Measurements from ENCODE around the gene SLC25A36. TPM values are rescaled to one million over a fixed set of nuclear protein-coding genes. Genes with fewer than 3 reads are reported as not detected.

Gene SLC25A36
- total and polyA plus RNA-seq, 2 experiments from 2014 or later = 45.1 to 61.5 TPM

DNA sequence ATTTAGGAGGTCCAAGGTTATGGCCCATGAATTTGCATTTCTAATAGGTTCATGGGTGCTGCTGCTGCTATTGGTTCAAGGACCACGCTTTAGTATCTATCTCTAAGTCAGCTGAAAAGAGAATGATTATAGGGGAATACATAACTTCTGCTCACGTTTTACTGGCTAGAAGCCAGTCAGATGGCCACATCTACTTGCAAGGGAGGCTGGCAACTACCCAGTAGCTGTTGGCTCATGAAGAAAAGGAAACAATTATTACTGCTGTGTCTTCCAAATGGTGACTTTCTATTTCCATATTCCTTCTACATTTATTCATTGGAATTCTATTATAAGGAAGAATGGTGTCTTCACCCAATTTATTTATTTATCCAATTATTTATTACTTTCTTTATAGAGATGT, 54.2 kb downstream of the SLC25A36 start:
- Histone ChIP-seq H3K9me3 (ENCODE audit: low read depth) (no peaks in the 10 kb centered on the region), H3K27ac (no peak overlapping the region), H3K4me2 (ENCODE audit: unreplicated experiment) (no peak overlapping the region), H4K20me1 (ENCODE audit: insufficient read depth) (no peaks in the 10 kb centered on the region), H3K4me3 (no peak overlapping the region), H3K79me2 (ENCODE audit: insufficient read depth) (no peaks in the 10 kb centered on the region), H3K27me3 (replicated peaks; ENCODE audit: insufficient read depth) (no peaks in the 10 kb centered on the region), H3K36me3 (ENCODE audit: low read depth) (no peaks in the 10 kb centered on the region), H3K9me2 (ENCODE audit: insufficient read depth) (no peaks in the 10 kb centered on the region), H3K4me1 (ENCODE audit: insufficient read depth) (peaks cover 8% of the 10 kb centered on the region; the same call in 1 of the 2 replicates), H2AFZ (no peak overlapping the region), H3F3A (ENCODE audit: insufficient read depth) (no peaks in the 10 kb centered on the region), H3K9ac (no peak overlapping the region)
- in situ Hi-C loops (cut with MboI) = no loop called here
- 43 to 45% methylated on average over 2 of the region's 2 CpGs for WGBS, 2 experiments (ENCODE audit: low coverage in 1 of 2, low lambda C conversion rate in 2 of 2, missing lambda C conversion rate in 2 of 2)
- no peak for TF ChIP-seq EZH2phosphoT487 (IDR thresholded peaks at IDR 0.05; ENCODE audit: insufficient read depth, low read depth)
- TF ChIP-seq EZH2 (IDR thresholded peaks at IDR 0.05; ENCODE audit: insufficient read depth, poor library complexity, severe bottlenecking) = no peak
- DNase-seq = peak; percentile 14

DNA sequence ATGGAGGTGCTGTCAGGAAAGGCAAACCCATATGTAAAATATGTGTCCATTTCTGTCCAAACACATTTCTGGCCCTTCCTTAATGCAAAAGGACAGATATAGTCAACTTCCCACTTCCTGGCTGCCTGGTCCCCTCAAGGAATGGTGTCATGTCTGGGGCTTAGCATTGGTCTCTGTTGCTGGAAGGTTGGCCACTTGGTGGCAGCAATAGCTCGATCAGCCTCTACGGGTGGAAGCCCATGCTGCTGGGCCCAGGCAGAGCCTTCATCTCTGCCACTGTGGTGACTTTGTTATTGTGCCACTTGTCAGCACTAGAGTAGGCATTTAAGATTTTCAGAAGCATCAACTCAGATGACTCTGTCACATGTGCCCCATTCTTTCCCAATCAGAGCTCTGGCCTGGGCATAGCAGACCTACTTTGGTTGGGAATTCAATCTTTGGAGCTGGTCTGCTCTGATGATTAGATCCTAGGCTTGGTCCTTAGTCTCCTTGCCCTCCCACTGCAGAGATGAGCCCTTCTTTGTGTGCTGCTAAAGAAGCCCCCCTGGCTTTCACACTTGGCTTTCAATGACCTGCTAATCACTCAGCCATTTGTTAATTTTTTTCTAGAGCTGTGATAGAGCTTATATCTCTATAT, 58.5 kb downstream of the SLC25A36 start:
- no peak overlapping the region for H3K9ac ChIP-seq
- H3K4me2 ChIP-seq (ENCODE audit: unreplicated experiment) = no peak overlapping the region
- TF ChIP-seq EZH2phosphoT487 (IDR thresholded peaks at IDR 0.05; ENCODE audit: insufficient read depth, low read depth) (no peak), EZH2 (IDR thresholded peaks at IDR 0.05; ENCODE audit: insufficient read depth, poor library complexity, severe bottlenecking) (no peak)
- no peaks in the 10 kb centered on the region for H3K4me1 ChIP-seq (ENCODE audit: insufficient read depth)
- no peak overlapping the region for H3K4me3 ChIP-seq
- no peaks in the 10 kb centered on the region for H3K79me2 ChIP-seq (ENCODE audit: insufficient read depth)
- 3 to 5% methylated on average over 2 of the region's 2 CpGs for WGBS, 2 experiments (ENCODE audit: low coverage in 1 of 2, low lambda C conversion rate in 2 of 2, missing lambda C conversion rate in 2 of 2)
- no peaks in the 10 kb centered on the region for H3K9me3 ChIP-seq (ENCODE audit: low read depth)
- no peaks in the 10 kb centered on the region for H3K9me2 ChIP-seq (ENCODE audit: insufficient read depth)
- H4K20me1 ChIP-seq (ENCODE audit: insufficient read depth) = no peaks in the 10 kb centered on the region
- H3F3A ChIP-seq (ENCODE audit: insufficient read depth) = no peaks in the 10 kb centered on the region
- H3K27me3 ChIP-seq (replicated peaks; ENCODE audit: insufficient read depth) = no peaks in the 10 kb centered on the region; the same call in 1 of the 2 replicates
- H3K27ac ChIP-seq = no peak overlapping the region
- H2AFZ ChIP-seq = no peak overlapping the region
- H3K36me3 ChIP-seq (ENCODE audit: low read depth) = no peaks in the 10 kb centered on the region
- in situ Hi-C loops (cut with MboI) = no loop called here
- DNase-seq = peak; percentile 73

DNA sequence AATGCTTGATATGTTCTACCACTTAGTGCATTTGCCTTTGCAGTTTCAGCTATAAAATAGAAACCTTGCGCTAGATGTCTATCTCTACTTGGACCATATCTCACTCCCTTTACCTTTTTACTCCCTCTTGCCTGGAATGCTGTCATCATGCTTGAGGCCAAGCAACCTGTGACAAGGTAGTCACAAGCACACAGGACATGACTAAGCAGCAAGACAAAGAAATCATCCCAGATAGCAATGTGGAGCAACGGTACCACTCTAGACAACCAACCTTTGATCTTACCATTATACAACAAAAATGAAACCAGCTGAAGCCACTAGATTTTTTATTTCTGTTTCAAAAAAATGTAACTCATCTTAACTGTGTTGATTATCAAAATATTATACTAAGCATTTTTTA, 59.0 kb downstream of the SLC25A36 start:
- no peaks in the 10 kb centered on the region; the same call in 1 of the 2 replicates for H3K27me3 ChIP-seq (replicated peaks; ENCODE audit: insufficient read depth)
- no peaks in the 10 kb centered on the region for H3F3A ChIP-seq (ENCODE audit: insufficient read depth)
- DNase-seq = no peak
- WGBS, 2 experiments (ENCODE audit: low coverage in 1 of 2, low lambda C conversion rate in 2 of 2, missing lambda C conversion rate in 2 of 2) = 81 to 90% methylated on average over 2 of the region's 2 CpGs
- H3K9me2 ChIP-seq (ENCODE audit: insufficient read depth) = no peaks in the 10 kb centered on the region
- TF ChIP-seq EZH2phosphoT487 (IDR thresholded peaks at IDR 0.05; ENCODE audit: insufficient read depth, low read depth) (no peak), EZH2 (IDR thresholded peaks at IDR 0.05; ENCODE audit: insufficient read depth, poor library complexity, severe bottlenecking) (no peak)
- H4K20me1 ChIP-seq (ENCODE audit: insufficient read depth) = no peaks in the 10 kb centered on the region
- no peaks in the 10 kb centered on the region for H3K36me3 ChIP-seq (ENCODE audit: low read depth)
- H3K27ac ChIP-seq = no peak overlapping the region
- H3K79me2 ChIP-seq (ENCODE audit: insufficient read depth) = no peaks in the 10 kb centered on the region
- H2AFZ ChIP-seq = no peak overlapping the region
- H3K9ac ChIP-seq = no peak overlapping the region
- in situ Hi-C loops (cut with MboI) = no loop called here
- no peak overlapping the region for H3K4me2 ChIP-seq (ENCODE audit: unreplicated experiment)
- H3K4me3 ChIP-seq = no peak overlapping the region
- H3K4me1 ChIP-seq (ENCODE audit: insufficient read depth) = no peaks in the 10 kb centered on the region
- no peaks in the 10 kb centered on the region for H3K9me3 ChIP-seq (ENCODE audit: low read depth)

- H3K9ac ChIP-seq = no peak overlapping the region
- H3K27me3 ChIP-seq (replicated peaks; ENCODE audit: insufficient read depth) = peaks cover 9% of the 10 kb centered on the region; the same call in 1 of the 2 replicates
- H3K4me1 ChIP-seq (ENCODE audit: insufficient read depth) = no peaks in the 10 kb centered on the region
- no peaks in the 10 kb centered on the region for H4K20me1 ChIP-seq (ENCODE audit: insufficient read depth)
- H3K36me3 ChIP-seq (ENCODE audit: low read depth) = no peaks in the 10 kb centered on the region
- TF ChIP-seq EZH2phosphoT487 (IDR thresholded peaks at IDR 0.05; ENCODE audit: insufficient read depth, low read depth) (no peak), EZH2 (IDR thresholded peaks at IDR 0.05; ENCODE audit: insufficient read depth, poor library complexity, severe bottlenecking) (no peak)
- H3K4me3 ChIP-seq = no peak overlapping the region
- H3F3A ChIP-seq (ENCODE audit: insufficient read depth) = no peaks in the 10 kb centered on the region
- in situ Hi-C loops (cut with MboI) = no loop called here
- H3K4me2 ChIP-seq (ENCODE audit: unreplicated experiment) = no peak overlapping the region
- no peak overlapping the region for H2AFZ ChIP-seq
- no peak overlapping the region for H3K27ac ChIP-seq
- DNase-seq = no peak
- WGBS, 2 experiments (ENCODE audit: low coverage in 1 of 2, low lambda C conversion rate in 2 of 2, missing lambda C conversion rate in 2 of 2) = 50 to 60% methylated on average over 1 of the region's 1 CpG
- H3K9me2 ChIP-seq (ENCODE audit: insufficient read depth) = no peaks in the 10 kb centered on the region
- no peaks in the 10 kb centered on the region for H3K9me3 ChIP-seq (ENCODE audit: low read depth)
- no peaks in the 10 kb centered on the region for H3K79me2 ChIP-seq (ENCODE audit: insufficient read depth)
Observed at GRCh38 chr3:141006344-141006743, 64.7 kb downstream of the SLC25A36 start.

All from GM23248 (cell line).